Neuronal stem cell (in vitro differentiated cells): Measurements from ENCODE around the gene MFAP4.

ENCODE experiments used
- DNase-seq: peaks from one replicate; pipeline ENCODE4 v3.0.0-alpha.2; 2013; ENCODE audit warnings: low spot score
- H2AFZ ChIP-seq: one replicate; pipeline ENCODE4 v1.6.1; 2013; ENCODE audit warnings: mild to moderate bottlenecking, low read length, inconsistent platforms
- H2AK5ac ChIP-seq: 2 replicates; pipeline ENCODE4 v1.6.1; 2013; ENCODE audit warnings: low read depth, mild to moderate bottlenecking, inconsistent platforms, low read length, moderate library complexity, mixed read lengths
- H2BK120ac ChIP-seq: 2 replicates; pipeline ENCODE4 v1.6.1; 2013; ENCODE audit warnings: low read depth, mild to moderate bottlenecking, inconsistent platforms, low read length, moderate library complexity, mixed read lengths
- H2BK12ac ChIP-seq: one replicate; pipeline ENCODE4 v1.6.1; 2013; ENCODE audit warnings: low read length, inconsistent platforms
- H2BK15ac ChIP-seq: 2 replicates; pipeline ENCODE4 v1.6.1; 2013; ENCODE audit warnings: mild to moderate bottlenecking, low read length, inconsistent platforms, mixed read lengths
- H2BK5ac ChIP-seq: one replicate; pipeline ENCODE4 v1.6.1; 2013; ENCODE audit warnings: inconsistent platforms, mild to moderate bottlenecking, low read length, moderate library complexity
- H3K14ac ChIP-seq: one replicate; pipeline ENCODE4 v1.6.1; 2013; ENCODE audit warnings: low read length, inconsistent platforms
- H3K18ac ChIP-seq: 2 replicates; pipeline ENCODE4 v1.6.1; 2013; ENCODE audit warnings: low read length, inconsistent platforms
- H3K23ac ChIP-seq: 2 replicates; pipeline ENCODE4 v1.6.1; 2013; ENCODE audit warnings: low read depth, mild to moderate bottlenecking, mixed read lengths, low read length, inconsistent platforms; ENCODE audit not compliant: poor library complexity
- H3K27ac ChIP-seq: replicated peaks from 3 replicates; pipeline ENCODE4 v1.5.1; 2013; ENCODE audit warnings: low read length, inconsistent platforms
- H3K27me3 ChIP-seq, 3 experiments: 2 replicates each; pipeline ENCODE4 v1.6.1; 2013; ENCODE audit warnings: low read length in 3 of 3, mild to moderate bottlenecking in 2 of 3, inconsistent platforms in 1 of 3, low read depth in 1 of 3, mixed read lengths in 1 of 3, moderate library complexity in 1 of 3; ENCODE audit not compliant: control insufficient read depth in 3 of 3, insufficient read depth in 3 of 3
- H3K36me3 ChIP-seq, 2 donors: replicated peaks in 1 of 2; 2 replicates each; pipeline ENCODE4 v1.6.1; 2013; ENCODE audit warnings: low read length in 2 of 2; ENCODE audit not compliant: control insufficient read depth in 2 of 2, insufficient read depth in 2 of 2
- H3K4ac ChIP-seq: 2 replicates; pipeline ENCODE4 v1.6.1; 2013; ENCODE audit warnings: inconsistent platforms, mild to moderate bottlenecking, low read length, moderate library complexity
- H3K4me1 ChIP-seq, 2 donors: 1 replicate in 1 of 2; 2 replicates in 1 of 2; pipeline ENCODE4 v1.6.1; 2013; ENCODE audit warnings: low read length in 2 of 2, low read depth in 1 of 2; ENCODE audit not compliant: control insufficient read depth in 2 of 2, insufficient read depth in 1 of 2
- H3K4me2 ChIP-seq: one replicate; pipeline ENCODE4 v1.6.1; 2013; ENCODE audit warnings: mild to moderate bottlenecking, low read length, inconsistent platforms; ENCODE audit not compliant: insufficient read depth, poor library complexity, severe bottlenecking
- H3K4me3 ChIP-seq, 2 donors: 2 replicates each; pipeline ENCODE4 v1.5.1; 2013; ENCODE audit warnings: low read length in 2 of 2, mild to moderate bottlenecking in 2 of 2, inconsistent platforms in 1 of 2, moderate library complexity in 1 of 2
- H3K79me1 ChIP-seq: one replicate; pipeline ENCODE4 v1.6.1; 2013; ENCODE audit warnings: low read depth, mild to moderate bottlenecking, inconsistent platforms, low read length, moderate library complexity
- H3K9ac ChIP-seq: one replicate; pipeline ENCODE4 v1.6.1; 2013; ENCODE audit warnings: mild to moderate bottlenecking, low read depth, low read length, inconsistent platforms; ENCODE audit not compliant: poor library complexity
- H3K9me3 ChIP-seq, 2 donors: replicated peaks in 1 of 2; 2 replicates each; pipeline versions ENCODE3 to v1.6.1; 2013; ENCODE audit warnings: low read length in 2 of 2, mild to moderate bottlenecking in 2 of 2, inconsistent platforms in 1 of 2, low read depth in 1 of 2, mixed read lengths in 1 of 2, moderate library complexity in 1 of 2; ENCODE audit not compliant: control insufficient read depth in 2 of 2, insufficient read depth in 1 of 2
- H4K8ac ChIP-seq: one replicate; pipeline ENCODE4 v1.6.1; 2013; ENCODE audit warnings: low read depth, mild to moderate bottlenecking, inconsistent platforms, low read length, moderate library complexity
- H4K91ac ChIP-seq: one replicate; pipeline ENCODE4 v1.6.1; 2013; ENCODE audit warnings: low read length, low read depth, mild to moderate bottlenecking, inconsistent platforms; ENCODE audit not compliant: poor library complexity
- WGBS, 2 donors: extraction: QIAGEN DNeasy Blood & Tissue Kit; methylation state at CpG; one replicate each; pipeline ENCODE4 v1.1.7; 2013; ENCODE audit warnings: missing lambda C conversion rate in 2 of 2, mixed read lengths in 1 of 2; ENCODE audit not compliant: insufficient read length in 2 of 2, insufficient replicate concordance in 1 of 2; ENCODE audit errors: extremely low coverage in 2 of 2; 5-methylcytosine and 5-hydroxymethylcytosine counted together

The MFAP4 gene

DNA sequence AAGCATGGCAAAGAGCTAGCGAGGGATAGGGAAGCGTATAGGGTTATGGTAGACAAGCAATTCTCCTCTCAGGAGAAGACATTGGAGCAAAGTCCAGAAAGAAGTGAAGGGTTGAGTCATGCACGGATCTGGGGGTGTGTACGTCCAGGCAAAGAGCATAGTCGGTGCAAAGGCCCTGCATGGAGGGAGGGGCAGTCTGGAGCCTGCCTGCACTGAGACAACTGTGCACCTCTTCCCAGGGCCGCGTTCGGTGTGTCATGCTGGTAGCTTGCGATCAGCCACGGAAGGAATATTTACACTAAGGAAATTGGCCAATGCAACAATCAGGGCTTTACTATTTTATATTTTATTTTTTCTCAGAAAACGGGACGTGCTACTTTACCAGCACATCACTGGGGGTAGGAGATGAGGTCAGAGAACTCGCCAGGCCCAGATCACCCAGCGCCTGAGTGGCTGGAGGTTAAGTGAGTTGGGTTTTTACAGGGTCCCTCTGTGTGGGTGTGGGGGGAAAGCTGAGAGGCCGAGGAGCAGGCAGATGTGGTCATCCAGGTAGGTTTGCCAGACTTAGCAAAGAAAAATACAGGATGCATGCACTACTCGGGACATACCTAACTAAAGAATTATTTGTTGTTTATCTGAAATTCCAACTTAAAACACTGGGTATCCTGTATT is 17.7 kb downstream of the MFAP4 start:
- Histone ChIP-seq H3K23ac (no peak overlapping the region), H2BK5ac (no peak overlapping the region), H3K4me3 (no peak overlapping the region), H3K9me3 (no peaks in the 10 kb centered on the region), H3K18ac (no peak overlapping the region), H2AK5ac (no peak overlapping the region), H3K36me3 (no peaks in the 10 kb centered on the region), H2BK12ac (no peak overlapping the region), H3K9ac (no peak overlapping the region), H4K91ac (no peak overlapping the region), H2BK120ac (no peak overlapping the region), H2BK15ac (no peak overlapping the region), H3K14ac (no peak overlapping the region), H2AFZ (no peak overlapping the region), H3K4ac (no peak overlapping the region), H3K27ac (no peak overlapping the region), H3K79me1 (no peaks in the 10 kb centered on the region), H3K27me3 (no peaks in the 10 kb centered on the region), H3K4me2 (no peak overlapping the region), H4K8ac (no peak overlapping the region), H3K4me1 (peaks cover 0 to 3% of the 10 kb centered on the region in 2 donors)
- WGBS, 2 donors: no CpG with 5 or more reads among the region's 16 CpGs
- DNase-seq: no peak

DNA sequence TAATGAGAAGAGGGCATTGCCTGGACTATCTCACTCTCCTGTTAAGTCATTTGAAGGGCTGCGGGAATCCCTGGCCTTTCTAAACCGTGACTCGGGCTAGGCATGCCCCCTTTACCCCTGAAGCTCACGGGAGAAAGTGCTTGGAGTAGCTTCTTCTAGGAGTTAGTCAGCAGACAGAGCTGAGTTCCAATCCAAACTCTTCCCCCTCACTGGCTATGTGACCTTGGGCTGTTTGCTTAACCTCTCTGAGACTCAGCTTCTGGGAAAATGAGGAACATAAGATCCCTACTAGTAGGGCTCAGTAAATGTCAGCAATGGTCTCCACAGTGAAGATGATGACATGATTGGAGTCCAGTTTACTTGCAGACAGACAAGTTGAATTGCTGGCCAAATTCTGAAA is 18.8 kb downstream of the MFAP4 start:
- Histone ChIP-seq H3K4ac (no peak overlapping the region), H3K9ac (no peak overlapping the region), H2AK5ac (no peak overlapping the region), H3K18ac (no peak overlapping the region), H3K27ac (no peak overlapping the region), H2BK12ac (no peak overlapping the region), H2BK5ac (no peak overlapping the region), H3K9me3 (no peaks in the 10 kb centered on the region), H3K14ac (no peak overlapping the region), H3K4me2 (no peak overlapping the region), H2BK15ac (no peak overlapping the region), H2AFZ (no peak overlapping the region), H3K23ac (no peak overlapping the region), H3K36me3 (no peaks in the 10 kb centered on the region), H4K8ac (no peak overlapping the region), H3K79me1 (no peaks in the 10 kb centered on the region), H3K4me1 (peaks cover 0 to 3% of the 10 kb centered on the region in 2 donors), H4K91ac (no peak overlapping the region), H3K4me3 (no peak overlapping the region), H3K27me3 (no peaks in the 10 kb centered on the region), H2BK120ac (no peak overlapping the region)
- WGBS, 2 donors: no CpG with 5 or more reads among the region's 4 CpGs
- DNase-seq: no peak

DNA sequence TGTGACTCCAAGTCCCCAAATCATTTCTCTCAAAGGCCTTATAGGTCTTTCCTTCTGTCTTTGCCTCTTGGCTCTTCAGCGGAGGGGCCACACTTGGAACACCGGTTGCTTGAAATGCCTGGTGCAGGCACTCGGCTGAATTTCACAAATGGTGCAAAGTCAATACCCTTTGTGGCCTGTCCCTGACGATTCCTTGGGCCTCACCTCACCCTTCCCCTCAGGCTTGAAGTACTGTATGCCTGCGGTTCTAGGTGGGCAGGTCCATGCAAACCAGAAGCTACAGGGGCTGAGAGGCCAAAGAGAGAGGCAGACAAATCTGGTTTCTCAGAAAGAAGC is 20.4 kb downstream of the MFAP4 start:
- Histone ChIP-seq H2BK15ac (no peak overlapping the region), H3K36me3 (no peaks in the 10 kb centered on the region), H3K4me3 (no peak overlapping the region), H2BK12ac (no peak overlapping the region), H2BK120ac (no peak overlapping the region), H3K4me1 (peaks cover 0 to 5% of the 10 kb centered on the region in 2 donors), H3K27me3 (no peaks in the 10 kb centered on the region), H3K4me2 (no peak overlapping the region), H3K4ac (no peak overlapping the region), H2BK5ac (no peak overlapping the region), H3K18ac (no peak overlapping the region), H3K27ac (no peak overlapping the region), H2AK5ac (no peak overlapping the region), H3K23ac (no peak overlapping the region), H3K9me3 (no peaks in the 10 kb centered on the region), H3K79me1 (no peaks in the 10 kb centered on the region), H3K14ac (no peak overlapping the region), H2AFZ (no peak overlapping the region), H4K8ac (no peak overlapping the region), H4K91ac (no peak overlapping the region), H3K9ac (no peak overlapping the region)
- DNase-seq: no peak
- WGBS, 2 donors: no CpG with 5 or more reads among the region's 5 CpGs

GRCh38 chr17:19365833-19366636 is 21.0 kb downstream of the MFAP4 start:
- WGBS, 2 donors: no CpG with 5 or more reads among the region's 9 CpGs
- no peaks in the 10 kb centered on the region for H3K79me1 ChIP-seq

More at GRCh38 chr17:19365833-19366636, 21.0 kb downstream of the MFAP4 start:
- Histone ChIP-seq H4K8ac (no peak overlapping the region), H3K9me3 (no peaks in the 10 kb centered on the region), H3K14ac (no peak overlapping the region), H3K36me3 (no peaks in the 10 kb centered on the region), H3K4ac (peak overlapping the region; percentile 56), H2BK5ac (no peak overlapping the region), H3K9ac (no peak overlapping the region), H3K4me2 (no peak overlapping the region), H2AK5ac (no peak overlapping the region), H2BK12ac (no peak overlapping the region), H3K18ac (no peak overlapping the region), H2AFZ (no peak overlapping the region), H4K91ac (no peak overlapping the region), H3K4me1 (peaks cover 0 to 7% of the 10 kb centered on the region in 2 donors), H3K27ac (no peak overlapping the region), H3K23ac (no peak overlapping the region), H2BK120ac (no peak overlapping the region), H3K4me3 (no peak overlapping the region), H2BK15ac (no peak overlapping the region), H3K27me3 (no peaks in the 10 kb centered on the region)
- no peak for DNase-seq
